NCI-H510A (cell line): ENCODE measurements around the gene TANGO6.

Source experiments
- DNase-seq: peaks from one replicate; lab custom pipeline; 2025; lab: John Stamatoyannopoulos, UW

The TANGO6 gene

DNA sequence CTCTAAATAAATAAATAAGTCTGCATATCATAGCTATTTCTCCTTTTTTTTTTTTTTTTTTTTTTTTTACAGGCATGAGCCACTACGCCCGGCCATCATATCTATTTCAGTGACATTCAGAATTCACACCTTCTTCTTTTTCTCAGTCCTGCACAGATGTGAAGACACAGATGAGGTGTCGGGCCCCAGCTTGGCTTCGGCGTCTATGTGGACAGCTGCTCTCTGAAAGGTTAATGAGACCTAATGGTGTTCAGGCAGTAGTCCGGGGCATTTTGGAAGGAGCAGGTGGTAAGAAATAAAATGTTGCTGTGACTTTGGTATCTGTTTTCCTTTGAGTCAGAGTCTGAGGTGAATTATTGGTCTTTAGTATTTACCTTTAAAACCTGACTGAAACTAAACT, 23.6 kb downstream of the TANGO6 start:
- no peak for DNase-seq

DNA sequence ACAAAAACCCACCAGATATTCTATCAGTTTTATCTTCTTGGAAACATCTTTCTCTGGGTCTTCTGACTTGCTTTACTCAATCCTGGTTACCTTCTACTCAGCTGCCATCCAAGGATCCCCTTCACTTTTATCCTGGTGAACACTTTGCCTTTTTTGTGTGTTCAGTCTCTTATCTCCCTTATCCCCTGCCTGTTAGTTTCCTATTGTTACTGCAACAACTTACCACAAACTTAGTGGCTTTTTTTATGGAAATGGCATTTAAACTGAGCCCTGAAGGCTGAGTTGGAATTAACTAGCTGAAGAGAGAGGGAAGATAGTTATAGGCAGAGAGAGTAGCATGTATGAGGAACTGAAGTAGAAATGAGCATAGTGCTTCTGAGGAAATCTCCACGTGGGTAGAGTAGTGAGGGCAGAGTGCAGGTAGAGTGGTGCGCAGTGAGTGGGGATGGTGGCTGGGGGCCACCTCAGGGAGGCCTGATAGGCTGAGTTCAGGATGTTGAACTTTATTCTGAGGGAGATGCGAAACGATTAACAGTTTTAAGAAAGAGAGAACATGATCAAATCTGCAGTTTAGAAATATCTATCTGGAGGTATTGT, 26.3 kb downstream of the TANGO6 start:
- no peak for DNase-seq

DNA sequence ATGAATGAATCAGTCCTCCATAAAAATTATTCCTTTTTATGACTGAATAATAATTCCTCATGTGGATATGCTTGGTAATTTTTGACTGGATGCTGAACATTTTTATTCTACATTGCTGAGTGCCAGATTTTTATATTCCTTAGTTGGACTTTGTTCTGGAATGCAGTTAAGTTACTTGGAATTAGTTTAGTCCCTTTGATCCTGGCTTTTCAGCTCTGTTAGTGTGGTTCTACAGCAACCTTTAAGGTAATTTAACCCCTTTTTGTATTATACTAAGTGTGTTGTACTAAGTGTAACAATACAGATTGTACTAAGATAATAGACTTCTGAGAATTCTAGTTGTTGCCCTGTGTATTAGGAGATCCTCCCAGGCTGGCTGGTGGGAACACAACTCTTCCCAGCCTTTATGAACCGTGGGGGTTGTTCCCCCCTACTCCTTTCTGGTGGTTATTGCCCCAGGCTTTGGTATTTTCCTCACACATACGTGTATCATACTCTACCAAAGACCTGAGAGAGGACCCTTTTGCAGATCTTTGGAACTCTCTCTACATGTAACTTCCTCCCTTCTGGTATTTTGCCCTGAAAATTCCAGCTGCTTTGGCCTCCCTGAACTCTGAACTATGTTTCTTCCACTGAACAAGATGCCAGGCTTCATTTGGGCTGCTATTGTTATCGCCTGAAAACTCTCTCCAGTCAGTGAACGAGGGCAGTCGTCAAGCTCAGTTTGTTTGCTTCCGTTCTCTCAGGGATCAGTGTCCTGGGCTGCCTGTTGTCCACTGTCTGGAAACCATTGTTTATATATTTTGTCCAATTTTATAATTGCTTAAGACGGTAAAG, 30.5 kb downstream of the TANGO6 start:
- no peak for DNase-seq

DNA sequence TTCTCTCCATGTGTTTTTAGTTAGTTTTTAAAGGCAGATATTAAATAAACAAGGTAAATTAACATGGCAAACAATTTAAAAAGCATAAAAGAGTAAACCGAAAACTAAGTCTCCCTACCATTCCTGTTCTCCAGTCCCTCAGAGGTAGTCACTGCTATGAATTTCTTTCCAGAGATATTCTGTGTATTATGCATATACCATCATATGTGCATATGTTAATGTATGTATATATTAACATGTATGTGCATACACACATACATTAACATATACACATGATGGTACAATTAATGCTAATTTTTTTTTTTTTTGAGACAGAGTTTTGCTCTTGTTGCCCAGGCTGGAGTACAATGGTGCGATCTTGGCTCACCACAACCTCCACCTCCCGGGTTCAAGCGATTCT, 32.5 kb downstream of the TANGO6 start:
- DNase-seq, result no peak

DNA sequence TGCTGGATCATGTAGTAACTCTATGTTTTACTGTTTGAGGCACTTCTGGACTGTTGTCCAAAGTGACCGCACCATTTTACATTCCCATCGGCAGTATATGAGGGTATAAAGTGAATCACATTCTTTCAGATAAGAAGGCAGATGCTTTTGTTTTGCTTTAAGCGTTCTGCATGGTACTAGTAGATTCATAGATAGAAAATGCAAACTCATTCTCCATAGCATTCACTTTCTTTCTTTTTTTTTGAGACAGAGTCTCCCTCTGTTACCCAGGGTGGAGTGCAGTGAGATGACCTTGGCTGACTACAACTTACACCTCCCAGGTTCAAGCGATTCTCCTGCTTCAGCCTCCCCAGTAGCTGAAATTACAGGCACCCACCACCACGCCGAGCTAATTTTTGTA, 40.4 kb downstream of the TANGO6 start:
- no peak for DNase-seq

DNA sequence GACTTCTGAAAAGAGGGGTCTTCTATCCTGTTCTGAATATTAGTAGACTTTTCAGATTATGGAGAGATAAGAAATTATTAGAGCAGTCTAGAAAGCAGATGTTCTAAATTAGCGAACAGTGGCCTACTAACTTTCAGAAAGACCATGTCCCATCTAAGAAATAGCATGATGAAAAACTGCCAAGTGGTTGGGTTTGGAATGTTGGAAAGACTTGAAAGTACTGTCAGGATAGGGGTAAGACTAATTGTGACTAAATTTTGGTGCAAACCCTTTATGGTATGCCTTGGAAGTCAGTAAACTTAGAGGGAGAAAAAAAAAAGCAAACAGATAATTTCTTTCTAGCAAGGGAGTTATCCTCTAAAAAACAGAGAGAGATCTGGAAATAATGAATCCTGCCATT, 41.1 kb downstream of the TANGO6 start:
- no peak for DNase-seq

DNA sequence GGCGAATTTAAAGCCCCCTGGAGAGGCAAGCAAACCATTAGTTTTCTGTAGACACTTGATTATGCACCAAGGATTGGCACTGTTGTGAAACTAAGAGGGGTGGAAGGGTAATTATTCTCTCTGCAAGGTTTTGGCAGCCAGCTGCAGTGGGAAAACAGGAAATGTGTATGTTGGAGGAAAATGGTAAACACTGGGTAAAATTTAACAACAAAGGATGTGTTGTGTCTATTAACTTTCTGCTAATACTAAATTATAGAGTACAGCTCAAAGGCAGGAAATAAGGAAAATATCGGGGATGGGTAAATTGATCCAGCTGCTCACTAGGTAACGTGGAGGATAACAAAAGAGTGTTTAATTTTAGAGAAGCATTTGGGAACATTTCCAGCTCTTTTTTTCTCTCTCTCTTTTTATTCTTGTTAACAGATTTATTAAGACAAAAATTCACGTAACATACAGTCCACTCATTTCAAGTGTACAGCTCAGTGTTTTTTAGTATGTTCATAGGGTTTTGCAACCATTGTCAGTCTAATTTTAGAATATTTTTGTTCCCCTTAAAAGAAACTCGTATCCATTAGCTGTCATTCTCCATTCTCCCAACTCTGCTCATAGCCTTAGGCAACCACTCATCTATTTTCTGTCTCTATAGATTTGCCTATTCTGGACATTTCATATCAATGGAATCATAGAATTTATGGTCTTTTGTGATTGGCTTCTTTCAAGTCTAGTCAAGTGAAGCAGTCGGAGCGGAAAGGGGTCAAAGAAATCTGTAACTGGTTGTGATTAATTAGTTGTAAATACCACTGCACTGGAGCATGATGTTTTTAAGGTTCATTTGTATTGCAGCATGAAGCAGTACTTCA, 41.8 kb downstream of the TANGO6 start:
- no peak for DNase-seq

DNA sequence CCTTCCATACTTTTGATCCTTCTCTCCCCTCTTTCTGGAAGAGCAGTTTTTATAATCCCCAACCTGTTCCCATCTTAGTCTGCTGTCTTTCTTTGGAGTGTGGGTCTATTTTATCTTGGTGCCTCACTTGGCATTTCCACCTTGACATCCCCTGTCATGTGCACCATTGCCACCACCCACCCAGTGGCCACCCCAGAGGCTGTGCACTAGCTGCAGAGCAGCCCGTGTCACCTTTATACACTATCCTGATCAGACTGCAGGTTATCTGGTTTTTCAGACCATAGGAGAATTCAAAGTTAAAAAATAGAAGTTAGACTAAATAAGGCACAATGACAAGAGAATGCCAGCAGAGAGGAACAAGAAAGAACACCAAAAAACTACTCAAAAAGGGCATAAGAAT, 43.8 kb downstream of the TANGO6 start:
- DNase-seq, result no peak

DNA sequence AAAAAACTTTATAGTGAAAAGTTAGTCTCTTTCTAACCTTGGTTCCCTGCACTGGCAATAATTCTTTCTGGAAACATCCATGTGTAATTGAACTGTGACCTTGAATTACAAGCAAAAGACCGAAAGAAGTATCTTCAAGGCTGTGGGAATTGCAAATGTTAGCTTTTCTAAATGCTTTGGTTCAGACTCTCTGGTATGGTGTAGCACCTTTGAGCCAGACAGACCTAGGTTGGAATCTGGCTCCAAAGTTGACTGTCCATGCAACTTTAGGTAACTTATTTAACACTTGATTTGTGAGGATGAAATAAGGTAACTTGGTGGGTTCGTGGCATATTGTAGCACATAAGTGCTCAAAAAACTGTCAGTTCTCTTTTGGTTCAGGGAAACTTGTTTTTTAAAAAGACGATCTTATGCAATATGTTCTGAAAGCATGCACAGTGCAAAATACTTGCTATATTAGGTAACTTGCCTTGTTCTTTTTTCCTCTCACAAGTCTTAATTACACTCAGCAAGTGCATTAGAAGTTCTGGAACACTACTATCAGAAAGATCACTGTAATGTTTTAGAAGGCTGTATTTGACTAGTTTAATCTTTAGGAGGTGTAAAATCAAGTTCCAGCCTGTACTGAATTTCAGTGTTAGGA, 46.3 kb downstream of the TANGO6 start:
- DNase-seq, result no peak

DNA sequence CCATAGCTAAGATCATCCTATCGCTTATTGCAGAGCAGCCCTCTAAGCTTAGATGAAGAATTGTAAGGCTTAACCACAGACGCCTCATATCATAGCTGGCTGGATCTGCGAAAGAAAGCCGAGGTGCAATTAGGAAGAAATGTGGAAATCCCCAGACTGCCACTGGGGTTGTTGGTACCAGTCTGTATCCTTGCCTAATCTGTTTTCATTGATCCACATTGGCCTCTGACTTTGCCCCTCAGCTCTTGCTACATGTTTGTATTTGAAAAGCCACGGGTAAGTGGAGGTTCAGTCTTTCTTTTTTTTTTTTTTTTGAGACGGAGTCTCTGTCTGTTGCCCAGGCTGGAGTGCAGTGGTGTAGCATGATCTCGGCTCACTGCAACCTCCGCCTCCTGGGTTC, 48.9 kb downstream of the TANGO6 start:
- DNase-seq, result no peak

DNA sequence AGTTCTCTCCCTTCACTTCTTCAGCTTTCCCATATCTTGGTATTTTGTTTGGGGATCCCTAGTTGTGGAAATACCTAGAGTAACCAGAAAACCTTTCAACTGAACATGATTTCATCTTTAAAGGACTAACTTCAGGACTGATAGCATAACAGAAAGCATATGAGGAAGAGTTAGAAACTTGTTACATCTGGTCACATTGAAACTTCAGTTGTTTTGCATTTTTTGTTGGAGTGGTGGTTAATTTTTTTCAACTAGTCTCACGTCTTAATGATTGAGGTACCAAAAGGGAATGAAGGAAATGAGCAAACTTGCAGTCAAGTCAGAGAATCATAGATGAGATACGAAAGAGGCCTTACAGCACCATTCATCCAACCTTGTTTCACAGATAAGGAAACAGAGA, 49.6 kb downstream of the TANGO6 start:
- DNase-seq, result no peak

DNA sequence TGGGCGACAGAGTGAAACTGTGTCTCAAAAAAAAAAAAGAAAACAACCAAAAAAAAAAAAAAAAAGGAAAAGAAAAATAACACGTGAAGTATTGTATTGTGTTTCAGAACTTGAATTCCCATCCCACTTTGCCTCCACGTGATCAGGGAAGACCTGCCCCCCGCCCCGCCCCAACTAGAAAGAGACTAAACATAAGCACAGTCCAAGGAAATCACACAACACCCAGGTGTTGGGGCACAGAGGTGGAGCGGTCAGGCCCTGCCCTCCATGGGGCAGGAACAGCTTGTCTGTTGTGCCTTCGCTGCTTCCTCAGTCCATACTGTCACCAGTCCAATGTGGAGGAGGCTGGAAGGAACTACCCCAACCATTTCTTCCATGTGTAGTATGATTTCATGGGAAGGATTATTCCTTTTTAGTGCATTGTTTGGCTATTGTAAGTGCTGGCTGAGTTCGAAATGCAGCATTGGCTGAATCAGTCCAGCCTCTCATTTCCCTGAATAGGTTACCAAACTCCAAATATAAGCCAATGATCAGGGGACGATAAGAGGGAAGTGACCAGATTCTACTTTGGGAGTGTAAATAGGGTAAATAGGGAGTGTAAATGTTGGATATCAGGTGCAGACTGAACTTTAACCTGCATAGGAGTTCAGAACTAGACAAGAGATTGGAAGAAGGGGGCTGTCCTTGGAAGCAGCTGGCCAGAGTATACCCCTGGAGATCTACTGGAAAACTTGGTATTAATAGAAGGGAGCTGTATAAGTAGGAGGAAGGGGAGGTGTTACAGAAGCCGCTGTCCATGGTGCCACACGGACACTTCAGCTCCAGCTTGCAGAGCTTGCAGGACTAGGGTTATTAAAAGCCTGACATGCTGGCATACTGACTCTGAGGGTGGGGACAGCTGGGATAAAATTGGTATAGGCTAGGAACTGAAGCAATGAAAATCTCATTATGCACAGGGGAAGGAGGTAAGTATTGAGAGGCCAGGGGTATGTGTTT, 50.7 kb downstream of the TANGO6 start:
- DNase-seq, result no peak

DNA sequence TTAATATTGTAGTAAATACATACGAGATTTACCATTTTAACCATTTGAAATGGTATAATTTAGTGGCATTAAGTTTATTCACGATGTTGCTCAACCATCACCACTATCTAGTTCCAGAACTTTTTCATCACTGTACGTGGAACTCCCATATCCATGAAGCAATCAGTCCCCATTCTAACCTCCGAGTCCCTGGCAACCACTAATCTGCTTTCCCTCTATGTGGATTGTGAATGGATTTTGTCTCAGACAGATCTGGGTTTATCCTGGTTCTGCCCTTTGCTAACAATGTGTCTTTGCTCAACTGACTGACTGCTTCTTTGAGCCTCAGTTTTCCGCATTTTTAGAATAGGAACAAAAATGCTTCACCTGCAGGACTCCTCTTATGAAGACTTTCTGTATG, 51.4 kb downstream of the TANGO6 start:
- no peak for DNase-seq

DNA sequence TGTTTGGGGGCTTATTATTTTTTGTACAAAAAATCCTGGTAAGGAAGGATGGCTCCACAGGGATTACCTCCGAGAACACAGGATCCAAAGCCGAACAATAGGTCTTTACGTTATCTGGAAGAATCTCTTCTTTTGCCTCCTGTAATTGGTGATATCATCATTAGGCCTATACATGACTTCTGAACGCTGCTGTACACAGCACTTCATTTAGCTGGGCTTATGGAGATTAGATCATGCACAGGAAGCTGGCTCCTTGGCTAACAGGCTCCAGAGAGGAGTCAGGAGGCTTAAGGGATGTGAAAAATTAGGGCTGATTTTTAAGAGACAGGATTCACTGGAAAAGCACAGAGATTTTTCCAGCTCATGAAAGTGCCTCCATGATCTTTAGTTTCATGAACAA, 54.7 kb downstream of the TANGO6 start:
- DNase-seq, result no peak

DNA sequence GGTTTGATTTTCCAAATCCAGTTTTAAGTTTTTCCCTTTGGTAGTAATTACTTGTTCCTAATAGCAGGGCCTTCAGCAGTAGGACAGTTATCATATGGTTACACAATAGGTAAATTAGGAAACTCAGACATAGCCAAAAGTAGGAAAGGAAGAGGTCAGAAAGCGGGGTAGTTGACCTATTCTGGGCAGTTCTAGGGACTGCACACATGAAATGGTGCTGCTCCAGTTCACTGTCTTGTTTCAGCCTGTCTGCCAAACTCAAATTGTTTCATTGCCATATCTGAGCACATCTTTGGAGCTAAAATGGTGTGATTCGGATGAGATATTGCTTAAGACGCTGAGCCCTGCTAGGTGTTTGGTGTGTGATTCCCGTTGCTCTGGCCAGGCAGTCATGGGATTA, 56.7 kb downstream of the TANGO6 start:
- no peak for DNase-seq

DNA sequence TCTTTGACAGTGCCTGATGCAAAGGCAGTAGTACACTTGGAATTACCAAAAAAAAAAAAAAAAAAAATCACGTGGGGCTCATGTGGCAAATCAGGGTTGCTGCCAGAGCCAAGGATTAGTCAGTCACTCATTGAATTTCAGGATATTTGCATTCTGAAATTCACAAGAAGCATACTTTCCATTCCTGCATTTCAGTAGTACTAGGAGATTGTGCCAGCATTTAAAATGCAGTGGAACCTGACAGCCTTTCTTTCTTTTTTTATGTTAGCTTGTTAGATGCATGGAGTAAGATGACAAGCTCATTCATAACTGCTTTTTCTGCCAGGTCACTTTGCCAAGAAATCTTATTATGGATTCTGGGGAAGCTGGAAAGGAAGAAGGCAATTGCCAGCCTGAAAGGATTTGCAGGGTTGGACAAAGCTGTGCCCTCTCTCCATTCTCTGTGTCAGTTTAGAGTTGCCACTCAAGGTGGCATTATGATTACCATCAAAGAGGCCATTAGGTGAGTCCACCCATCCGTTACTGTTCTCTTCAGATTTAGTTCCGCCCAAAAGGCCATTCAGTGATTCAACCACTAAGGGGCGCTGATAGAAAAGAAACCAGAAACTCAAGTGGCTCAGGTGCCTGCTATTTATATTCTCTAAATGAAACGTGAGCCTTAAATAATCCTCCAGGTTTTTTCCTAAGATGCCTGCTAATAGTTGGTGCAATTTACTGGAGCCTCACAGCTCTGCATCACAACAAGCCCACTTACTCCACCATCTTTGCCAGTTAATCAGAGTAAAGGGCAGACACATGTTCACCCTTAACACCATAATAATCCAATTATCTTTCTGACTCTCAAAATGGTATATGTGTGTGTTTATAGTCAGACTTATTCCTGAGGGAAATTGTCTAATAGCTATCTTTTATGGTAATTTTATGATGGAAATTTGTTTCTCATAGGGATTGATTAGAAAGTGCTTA, 59.0 kb downstream of the TANGO6 start:
- DNase-seq, result peak; percentile 59

DNA sequence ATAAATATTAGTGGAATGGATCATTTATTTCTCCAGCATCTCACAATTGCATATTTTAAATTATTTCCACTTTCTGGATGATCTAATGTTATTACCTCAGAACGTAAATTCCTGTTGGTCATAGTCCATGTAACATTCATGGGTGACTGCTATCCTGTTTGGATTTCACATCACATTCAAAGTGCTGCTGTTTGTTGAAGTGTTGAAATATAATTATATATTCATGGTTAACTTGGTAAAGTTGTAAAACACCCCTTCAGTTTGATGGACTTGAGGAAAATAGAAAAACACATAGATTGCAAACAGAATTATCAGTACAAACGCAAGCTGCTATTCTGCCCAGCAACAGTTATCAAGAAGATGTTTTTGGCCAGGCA, 59.6 kb downstream of the TANGO6 start:
- no peak for DNase-seq

DNA sequence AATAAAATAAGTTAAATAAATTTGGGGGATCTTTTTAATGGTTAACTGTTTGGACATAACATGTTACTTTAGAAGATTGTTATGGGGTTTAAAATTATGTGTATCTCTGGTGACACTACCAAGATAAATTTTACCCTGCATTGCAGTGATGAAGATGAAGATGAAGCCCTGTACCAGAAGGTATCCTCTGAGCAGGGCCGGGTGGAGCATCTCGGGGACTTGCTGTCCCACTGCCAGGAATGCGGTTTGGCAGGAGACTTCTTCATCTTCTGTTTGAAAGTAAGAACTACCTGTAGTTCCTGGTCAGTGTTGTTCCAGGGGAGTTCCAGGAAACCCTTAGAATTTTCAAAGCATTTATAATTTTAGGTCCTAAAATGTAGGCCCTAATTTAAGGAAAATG, 64.0 kb downstream of the TANGO6 start:
- no peak for DNase-seq

DNA sequence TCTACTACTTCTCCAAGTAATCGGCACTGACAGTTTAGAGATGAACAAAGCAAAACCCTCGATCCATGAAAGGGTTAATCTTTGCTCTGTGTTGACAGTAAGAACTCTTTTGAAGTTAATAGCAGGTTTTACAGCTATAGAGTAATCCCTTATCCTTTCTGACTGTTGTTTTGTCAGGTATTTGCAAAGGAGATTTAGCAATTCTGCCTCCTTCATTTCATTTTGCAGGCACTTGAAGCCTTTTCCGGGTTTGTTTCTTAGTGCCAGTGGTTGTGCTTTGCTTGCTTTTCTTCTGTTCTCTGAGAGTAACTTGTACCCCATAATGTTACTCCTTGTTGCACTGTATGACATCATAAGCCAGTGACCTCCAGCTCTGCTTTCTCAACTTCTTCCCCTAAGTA, 64.5 kb downstream of the TANGO6 start:
- no peak for DNase-seq

DNA sequence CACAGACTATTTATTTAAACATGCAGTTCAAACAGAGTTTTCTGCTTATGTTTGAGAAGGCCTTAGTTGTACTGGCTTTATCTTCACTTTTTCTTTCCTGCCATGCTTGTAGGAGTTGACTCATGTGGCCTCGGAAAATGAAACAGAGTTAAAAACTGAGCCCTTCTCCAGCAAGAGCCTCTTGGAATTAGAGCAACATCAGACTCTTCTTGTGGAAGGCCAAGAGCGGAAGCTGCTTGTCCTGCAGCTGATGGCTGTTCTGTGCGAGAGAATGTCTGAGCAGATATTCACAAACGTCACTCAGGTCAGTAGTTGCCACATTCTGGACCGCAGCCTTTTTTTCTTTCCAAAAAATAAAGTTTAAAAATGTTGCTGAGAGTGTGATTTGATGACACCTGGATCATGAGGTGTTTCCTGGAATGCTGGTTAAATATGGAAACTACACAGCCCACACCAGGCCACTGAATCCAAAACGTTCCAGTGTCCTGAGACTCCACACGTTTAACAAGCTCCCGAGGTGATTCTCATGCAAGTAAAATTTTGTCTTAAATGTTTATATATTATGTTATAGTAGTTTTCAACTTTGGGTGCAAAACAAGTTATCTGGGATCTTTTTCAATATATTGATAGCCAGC, 65.9 kb downstream of the TANGO6 start:
- no peak for DNase-seq
